ENCODE data around the gene DUSP7.

The DUSP7 gene

DNA sequence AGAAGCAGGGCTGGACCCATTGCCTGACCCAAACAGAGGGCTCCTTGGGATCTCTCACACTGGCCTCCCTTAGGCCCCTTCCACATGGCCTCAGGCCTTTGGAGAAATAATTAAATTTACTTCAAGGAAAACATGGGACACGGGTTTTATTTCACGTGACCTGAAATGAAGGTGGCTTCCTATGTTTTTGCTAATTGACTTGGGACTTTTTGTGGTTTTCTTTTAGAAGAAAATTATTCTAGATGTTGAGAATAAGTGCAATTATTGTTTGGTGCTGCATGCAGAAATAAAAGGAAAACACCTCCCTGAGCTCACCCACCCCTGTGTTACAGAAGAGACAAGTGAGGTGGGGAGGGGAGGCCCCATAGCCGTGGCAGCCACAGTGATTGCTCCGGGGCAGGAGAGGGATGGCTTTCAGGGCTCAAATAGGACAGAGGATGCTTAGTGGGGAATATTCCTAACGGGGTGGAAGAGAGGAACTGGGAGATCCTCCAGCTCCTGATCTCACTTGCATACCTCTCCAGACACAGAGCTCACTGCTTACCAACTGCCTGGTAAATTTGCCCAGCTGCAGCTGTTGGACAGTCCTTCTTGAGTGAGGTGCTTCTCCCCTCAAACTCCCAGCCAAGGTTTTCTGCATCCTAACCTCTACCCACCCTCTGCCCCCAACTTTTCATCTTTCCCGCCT lies 31.5 kb downstream of the DUSP7 start:
- no peak for DNase-seq

GRCh38 chr3:52023860-52024764 lies 32.3 kb downstream of the DUSP7 start:
- DNase-seq: no peak

DNA sequence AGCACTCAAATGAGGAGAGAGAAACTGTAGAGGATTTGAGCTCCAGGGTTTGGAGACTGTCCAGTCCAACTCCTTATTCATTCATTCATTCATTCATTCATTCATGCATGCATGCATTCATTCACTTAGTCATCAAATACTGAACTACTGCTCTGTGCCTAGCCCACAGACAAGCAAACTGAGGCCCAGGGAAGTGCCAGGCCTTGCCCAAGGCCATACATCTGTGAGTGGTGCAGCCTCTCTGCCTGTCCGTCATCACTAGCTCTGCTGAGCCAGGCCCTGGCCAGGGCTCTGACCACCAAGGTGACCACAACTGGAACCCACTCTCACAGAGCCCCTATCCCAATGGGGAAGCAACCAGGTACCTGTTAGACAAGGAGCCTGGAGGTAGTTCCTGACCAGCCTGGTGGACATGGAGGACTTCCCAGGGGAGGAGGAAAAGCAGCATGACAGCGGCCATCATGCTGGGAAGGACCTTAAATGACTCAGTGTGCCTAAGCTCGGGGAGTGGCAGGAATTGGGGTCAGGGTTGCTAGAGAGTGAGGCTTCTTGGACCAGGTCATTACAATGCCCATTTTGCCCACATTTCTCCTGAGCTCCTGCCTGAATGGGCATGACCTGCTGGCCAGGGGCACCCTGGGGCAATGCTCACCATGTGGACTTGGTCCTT lies 33.1 kb downstream of the DUSP7 start:
- no peak for DNase-seq

GRCh38 chr3:52022323-52023100 lies 33.9 kb downstream of the DUSP7 start:
- no peak for DNase-seq

GRCh38 chr3:52021489-52022268 lies 34.7 kb downstream of the DUSP7 start:
- no peak for DNase-seq

DNA sequence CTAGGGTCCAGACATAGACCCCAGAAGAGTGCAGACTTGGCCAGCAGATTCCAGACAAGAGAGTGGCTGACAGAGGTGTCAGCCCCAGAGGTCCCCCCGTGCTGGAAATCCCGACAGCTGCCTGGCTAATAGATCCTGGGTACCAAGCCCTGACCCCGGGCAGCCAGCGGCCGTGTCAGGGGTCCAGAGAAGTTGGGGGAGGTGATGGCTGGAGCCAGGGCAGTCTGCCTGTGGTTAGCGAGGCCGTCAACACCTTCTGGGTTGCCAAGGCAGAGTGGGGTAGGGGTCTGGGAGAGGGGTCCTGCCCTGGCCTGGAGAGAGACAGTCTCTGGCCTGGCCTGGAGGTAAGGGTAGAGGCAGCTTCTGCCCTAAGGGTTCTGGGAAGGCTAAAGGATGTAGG lies 35.6 kb downstream of the DUSP7 start:
- DNase-seq: no peak

DNA sequence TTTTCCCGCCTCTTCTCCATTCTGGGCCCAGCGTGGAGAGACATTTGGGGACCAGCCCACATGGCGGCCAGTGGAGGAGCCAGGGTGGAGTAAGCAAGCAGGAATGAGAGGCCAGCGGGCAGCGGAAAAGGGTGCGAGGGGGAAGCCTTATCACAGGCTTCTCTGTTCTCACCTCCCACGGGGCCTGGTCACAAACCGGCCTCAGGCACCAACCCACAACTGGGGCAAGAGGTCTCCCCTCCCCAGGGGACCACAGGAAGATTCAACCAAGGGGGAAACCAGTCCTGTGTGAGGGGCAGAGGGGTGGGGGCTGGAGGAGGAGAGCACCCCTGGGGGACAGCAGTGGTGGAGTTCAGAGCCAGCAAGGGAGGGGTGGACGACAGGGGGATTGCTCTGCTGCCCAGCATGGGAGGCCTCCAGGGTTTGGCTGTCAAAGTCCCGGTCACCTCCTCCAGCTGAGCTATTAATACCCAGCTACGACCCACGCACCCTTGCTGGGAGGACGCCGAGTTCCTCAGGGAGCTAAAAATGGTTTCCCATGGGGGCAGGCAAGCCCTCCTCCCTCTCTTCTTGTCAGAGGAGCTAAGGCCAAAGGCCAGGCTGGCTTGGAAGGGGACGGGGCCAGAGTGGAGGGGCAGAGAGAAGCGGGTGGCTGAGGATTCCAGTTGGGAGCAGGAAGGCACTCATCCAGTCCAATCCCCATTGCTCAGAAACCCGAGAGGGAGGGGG lies 36.9 kb downstream of the DUSP7 start:
- DNase-seq: no peak

DNA sequence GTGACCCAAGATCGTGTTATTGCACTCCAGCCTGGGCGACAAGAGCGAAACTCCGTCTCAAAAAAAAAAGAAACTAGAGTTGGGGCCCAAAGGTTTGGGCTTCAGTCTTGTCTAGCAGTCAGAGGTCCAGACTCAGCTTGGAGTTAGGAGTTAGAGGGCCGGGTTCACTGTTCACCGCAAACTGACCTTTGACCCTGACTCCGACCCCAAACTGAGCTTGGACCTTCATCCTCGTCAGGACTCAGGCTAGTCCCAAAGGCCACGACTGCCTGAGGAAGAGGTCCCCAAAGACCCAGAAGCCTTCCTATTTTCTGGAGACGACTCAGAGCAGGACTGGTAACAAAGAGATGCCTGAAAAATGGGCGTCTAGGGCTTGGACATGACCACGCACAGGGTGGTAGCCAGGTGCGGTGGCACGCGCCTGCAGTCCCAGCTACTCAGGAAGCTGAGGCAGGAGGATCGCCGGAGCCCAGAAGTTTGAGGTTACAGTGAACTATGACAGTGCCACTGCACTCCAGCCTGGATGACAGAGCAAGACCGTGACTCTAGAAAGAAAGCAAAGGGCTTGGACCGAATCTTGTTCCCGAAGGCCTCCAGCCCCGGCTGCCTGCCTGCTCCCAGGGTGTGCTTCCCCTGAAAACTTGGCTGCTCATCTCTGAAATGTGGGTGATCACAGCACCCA lies 37.9 kb downstream of the DUSP7 start:
- no peak for DNase-seq

DNA sequence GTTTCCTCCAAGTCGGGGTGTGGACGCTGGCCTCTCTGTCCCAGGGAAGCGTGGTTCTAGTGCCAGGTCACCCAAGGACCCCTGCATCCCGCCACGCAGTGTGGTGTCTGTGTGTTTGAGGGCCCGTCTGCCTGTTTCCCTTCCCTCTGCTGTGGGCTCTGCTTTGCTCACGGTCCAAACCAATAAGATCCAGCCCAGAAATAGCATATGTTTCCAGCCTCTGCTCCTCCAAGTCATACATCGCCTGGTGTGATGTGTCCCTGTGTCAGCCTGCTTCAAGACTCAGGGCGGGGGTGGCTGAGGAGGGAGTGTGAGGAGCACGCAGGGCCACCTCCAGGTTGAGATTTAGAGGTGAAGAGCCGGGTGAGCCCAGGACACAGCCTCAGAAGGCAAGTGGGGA lies 38.8 kb downstream of the DUSP7 start:
- no peak for DNase-seq

- DNase-seq: no peak
Observed at GRCh38 chr3:52015438-52016228, 40.7 kb downstream of the DUSP7 start.

DNA sequence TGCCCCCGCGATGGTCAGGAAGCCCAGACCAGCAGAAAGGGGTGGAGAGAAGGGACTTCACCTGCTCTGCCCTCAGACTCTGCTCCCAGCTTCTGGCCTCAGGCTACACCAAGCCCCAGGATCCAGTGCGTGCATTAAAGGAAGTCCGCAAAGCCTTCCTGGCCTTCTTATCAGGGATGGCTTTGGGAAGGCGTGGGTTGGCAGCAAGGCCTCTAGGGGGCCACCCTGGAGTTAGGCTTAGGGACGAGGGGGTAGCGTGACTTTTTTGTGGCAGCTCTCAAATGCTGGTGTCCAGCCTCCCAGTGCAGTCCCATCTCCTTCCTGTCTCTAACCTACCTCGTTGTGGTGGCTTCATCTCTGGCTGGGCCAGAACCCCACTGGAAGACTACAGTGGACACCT lies 41.8 kb downstream of the DUSP7 start:
- DNase-seq: no peak

- no peak for DNase-seq
Observed at GRCh38 chr3:52013802-52014598, 42.4 kb downstream of the DUSP7 start.

- no peak for DNase-seq
Observed at GRCh38 chr3:52012699-52013098, 43.7 kb downstream of the DUSP7 start.

GRCh38 chr3:52010431-52010830 lies 45.9 kb downstream of the DUSP7 start:
- DNase-seq: no peak

DNA sequence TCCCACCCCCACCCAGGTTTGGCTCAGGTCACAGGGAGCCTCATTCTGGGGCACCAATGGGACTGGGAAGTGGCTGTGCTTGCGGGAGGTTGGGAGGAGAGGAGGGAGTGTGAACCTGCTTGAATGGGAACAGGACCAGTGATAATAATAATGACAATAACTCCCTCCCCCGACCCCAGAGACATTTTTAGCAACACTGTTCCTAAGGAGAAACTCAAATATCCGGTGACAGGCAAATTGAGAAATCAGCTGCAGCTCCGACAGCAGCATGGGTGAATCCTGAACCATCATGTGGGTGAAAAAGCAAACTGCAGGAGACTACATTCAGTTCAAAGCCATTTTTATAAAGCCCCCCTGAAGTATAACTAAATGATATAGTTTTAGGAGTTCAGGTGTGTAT lies 49.1 kb downstream of the DUSP7 start:
- DNase-seq: no peak

DNA sequence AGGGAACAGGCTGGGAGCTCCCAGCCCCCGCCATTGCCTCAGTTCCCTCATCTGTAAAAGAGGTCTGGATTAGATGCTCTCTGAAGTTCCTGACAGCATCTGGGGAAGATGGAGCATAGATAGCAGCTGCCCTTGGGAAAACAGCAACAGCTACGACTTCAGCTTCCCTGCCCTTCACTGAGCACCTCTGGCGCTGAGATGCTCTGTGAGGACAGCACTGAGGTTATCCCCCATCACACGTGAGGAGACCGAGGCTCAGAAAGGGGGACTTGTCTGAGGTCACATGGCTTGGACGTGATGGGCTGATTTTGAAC lies 49.6 kb downstream of the DUSP7 start:
- no peak for DNase-seq

- DNase-seq: no peak
Observed at GRCh38 chr3:52006017-52006819, 50.2 kb downstream of the DUSP7 start.

- DNase-seq: peak in 1 of 2 experiments; percentile 48
Observed at GRCh38 chr3:52005571-52005986, 50.8 kb downstream of the DUSP7 start.

All from NCI-H446 (cell line).